ENCODE measurements around the gene ANTKMT.
"Not testable (repeated sequence)": the region's sequence is repeated elsewhere in the genome, so short reads cannot be mapped to it uniquely, and the experiment has no call there.

Gene ANTKMT

GRCh38 chr16:684961-685696 lies 35.8 kb upstream of the ANTKMT start:
- no peaks in the 10 kb centered on the region for H3K9me3 ChIP-seq (ENCODE audit: low read depth, low read length)
- peaks cover 22% of the 10 kb centered on the region for H3K36me3 ChIP-seq (ENCODE audit: insufficient read depth, low read length)
- no peak overlapping the region for H3K27ac ChIP-seq
- no peak for DNase-seq (ENCODE audit: low read depth, low spot score)
- no peak for TF ChIP-seq EZH2 (IDR thresholded peaks at IDR 0.05)
- no peak for TF ChIP-seq FOXP2 (optimal IDR thresholded peaks at IDR 0.05; ENCODE audit: control extremely low read depth, extremely low read length, insufficient read depth)
- TF ChIP-seq POLR2AphosphoS5 (IDR thresholded peaks at IDR 0.05; ENCODE audit: borderline replicate concordance, low read depth, low read length) = no peak
- no peak overlapping the region for H3K9ac ChIP-seq (ENCODE audit: insufficient read length)
- H3K4me3 ChIP-seq = no peak overlapping the region

DNA sequence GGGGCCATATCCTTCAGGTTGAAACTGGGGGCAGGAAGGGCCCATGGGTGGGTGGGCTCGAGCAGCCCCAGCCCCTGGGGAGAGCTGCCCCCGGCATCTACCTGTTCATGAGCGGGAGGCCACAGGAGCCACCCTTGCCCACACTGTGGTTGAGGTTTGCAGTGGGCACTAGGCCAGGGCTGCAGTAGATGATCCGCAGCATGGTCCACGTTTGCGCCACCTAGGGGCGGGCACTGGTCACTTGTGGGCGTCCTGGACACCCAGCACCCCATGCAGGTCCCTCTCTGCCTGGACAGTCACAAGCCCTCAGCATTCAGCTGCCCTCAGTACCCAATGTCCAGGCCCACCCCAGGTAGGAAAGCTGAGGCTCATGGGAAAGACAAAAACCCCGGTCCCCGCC lies 35.0 kb upstream of the ANTKMT start:
- no peak overlapping the region for H3K4me3 ChIP-seq
- no peak for DNase-seq (ENCODE audit: low read depth, low spot score)
- no peak overlapping the region for H3K9ac ChIP-seq (ENCODE audit: insufficient read length)
- TF ChIP-seq FOXP2 (optimal IDR thresholded peaks at IDR 0.05; ENCODE audit: control extremely low read depth, extremely low read length, insufficient read depth) (no peak), POLR2AphosphoS5 (IDR thresholded peaks at IDR 0.05; ENCODE audit: borderline replicate concordance, low read depth, low read length) (no peak)
- H3K27ac ChIP-seq = no peak overlapping the region
- no peaks in the 10 kb centered on the region for H3K9me3 ChIP-seq (ENCODE audit: low read depth, low read length)
- H3K36me3 ChIP-seq (ENCODE audit: insufficient read depth, low read length) = peaks cover 22% of the 10 kb centered on the region

GRCh38 chr16:686459-687260 lies 34.3 kb upstream of the ANTKMT start:
- Histone ChIP-seq H3K4me3 (no peak overlapping the region), H3K9ac (ENCODE audit: insufficient read length) (no peak overlapping the region), H3K36me3 (ENCODE audit: insufficient read depth, low read length) (peaks cover 18% of the 10 kb centered on the region), H3K9me3 (ENCODE audit: low read depth, low read length) (no peaks in the 10 kb centered on the region), H3K27ac (no peak overlapping the region)
- TF ChIP-seq EZH2 (IDR thresholded peaks at IDR 0.05) (no peak), POLR2AphosphoS5 (IDR thresholded peaks at IDR 0.05; ENCODE audit: borderline replicate concordance, low read depth, low read length) (no peak), FOXP2 (optimal IDR thresholded peaks at IDR 0.05; ENCODE audit: control extremely low read depth, extremely low read length, insufficient read depth) (no peak)
- DNase-seq (ENCODE audit: low read depth, low spot score) = no peak

GRCh38 chr16:687499-687898 lies 33.4 kb upstream of the ANTKMT start:
- Histone ChIP-seq H3K9ac (ENCODE audit: insufficient read length) (no peak overlapping the region), H3K27ac (no peak overlapping the region), H3K9me3 (ENCODE audit: low read depth, low read length) (no peaks in the 10 kb centered on the region), H3K4me3 (no peak overlapping the region), H3K36me3 (ENCODE audit: insufficient read depth, low read length) (peaks cover 10% of the 10 kb centered on the region)
- TF ChIP-seq FOXP2 (optimal IDR thresholded peaks at IDR 0.05; ENCODE audit: control extremely low read depth, extremely low read length, insufficient read depth) = no peak
- no peak for DNase-seq (ENCODE audit: low read depth, low spot score)

DNA sequence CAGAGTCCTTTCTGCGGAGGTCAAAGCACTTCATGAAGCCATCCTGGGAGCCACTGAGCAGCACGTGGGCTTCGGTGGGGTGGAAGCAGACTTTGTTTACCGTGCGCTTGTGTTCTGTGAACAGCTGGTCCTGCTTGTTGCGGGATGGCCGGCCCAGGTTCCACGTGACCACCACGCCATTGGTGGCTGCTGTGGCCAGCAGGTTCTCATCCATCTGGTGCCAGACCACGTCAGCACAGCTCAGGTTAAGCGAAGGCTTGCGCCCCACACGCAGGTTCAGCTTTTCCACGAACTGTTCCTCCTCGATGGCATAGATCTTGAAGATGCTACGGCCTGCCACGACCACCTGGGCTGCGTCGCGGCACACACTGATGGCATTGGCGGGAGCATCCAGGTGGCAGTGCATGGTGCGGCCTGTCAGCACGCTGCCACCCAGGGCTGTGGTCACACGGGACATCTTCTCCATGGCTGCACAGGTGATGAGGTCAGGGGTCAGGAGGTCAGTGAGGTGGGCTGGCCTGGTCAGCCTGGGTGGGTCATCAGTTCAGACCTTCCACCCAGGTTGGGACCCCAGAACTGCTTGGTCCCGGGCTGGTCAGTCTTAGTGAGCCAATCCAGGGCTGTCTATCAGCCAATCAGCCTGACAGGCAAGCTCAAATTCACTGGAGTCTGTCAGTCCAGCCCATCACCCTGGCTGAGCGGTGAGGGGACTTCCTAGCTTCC lies 31.6 kb upstream of the ANTKMT start:
- H3K36me3 ChIP-seq (ENCODE audit: insufficient read depth, low read length) = no peaks in the 10 kb centered on the region; the same call in 1 of the 2 replicates
- H3K9me3 ChIP-seq (ENCODE audit: low read depth, low read length) = no peaks in the 10 kb centered on the region

GRCh38 chr16:691242-691641 lies 29.7 kb upstream of the ANTKMT start:
- H3K4me3 ChIP-seq; DNase-seq (ENCODE audit: low read depth, low spot score); H3K9ac ChIP-seq (ENCODE audit: insufficient read length); H3K27ac ChIP-seq; H3K36me3 ChIP-seq (ENCODE audit: insufficient read depth, low read length); H3K9me3 ChIP-seq (ENCODE audit: low read depth, low read length): not testable (repeated sequence)

More for the DNA sequence above, 31.6 kb upstream of the ANTKMT start:
- Histone ChIP-seq H3K27ac (no peak overlapping the region), H3K9ac (ENCODE audit: insufficient read length) (peak overlapping the region; percentile 96), H3K4me3 (peak overlapping the region; percentile 99)
- DNase-seq (ENCODE audit: low read depth, low spot score) = no peak
- TF ChIP-seq POLR2AphosphoS5 (IDR thresholded peaks at IDR 0.05; ENCODE audit: borderline replicate concordance, low read depth, low read length) = no peak
- TF ChIP-seq EZH2 (IDR thresholded peaks at IDR 0.05) = no peak
- TF ChIP-seq FOXP2 (optimal IDR thresholded peaks at IDR 0.05; ENCODE audit: control extremely low read depth, extremely low read length, insufficient read depth) = no peak

DNA sequence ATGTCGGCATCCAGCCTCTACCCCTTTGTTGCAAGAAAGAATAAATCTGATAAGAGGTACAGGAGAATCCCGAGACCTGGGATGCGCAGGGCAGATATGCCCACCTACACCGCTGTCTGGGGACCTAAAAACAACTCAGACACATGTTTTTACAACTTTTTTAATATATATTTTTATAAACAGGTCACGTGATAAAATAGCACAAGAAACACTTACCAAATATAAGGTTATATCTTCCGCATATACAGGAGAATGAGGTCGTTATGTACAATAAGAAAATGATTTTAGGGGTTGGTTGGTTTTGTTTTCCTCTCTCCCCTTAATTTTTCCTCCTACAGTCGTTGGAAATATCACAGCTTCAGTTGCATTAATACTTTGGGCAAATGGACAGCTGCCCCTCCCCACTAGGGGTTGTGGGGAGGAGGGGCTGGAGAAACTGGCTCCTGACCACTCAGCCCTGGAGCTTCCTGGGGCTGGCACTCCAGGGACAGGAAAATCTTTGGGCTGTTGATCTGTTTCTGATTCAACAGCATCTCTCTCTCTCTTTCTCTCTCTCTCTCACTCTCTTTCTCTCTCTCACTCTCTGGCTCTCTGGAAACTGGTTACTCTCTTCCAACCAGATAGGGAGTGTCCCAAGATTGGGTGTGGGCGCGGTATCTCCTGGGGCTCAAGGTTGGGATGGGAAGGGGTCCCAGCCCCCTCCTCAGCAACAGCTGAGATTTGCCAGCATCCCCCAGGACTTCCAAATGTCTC lies 28.4 kb upstream of the ANTKMT start:
- no peak for DNase-seq (ENCODE audit: low read depth, low spot score)
- Histone ChIP-seq H3K36me3 (ENCODE audit: insufficient read depth, low read length) (no peaks in the 10 kb centered on the region), H3K27ac (no peak overlapping the region), H3K9ac (ENCODE audit: insufficient read length) (no peak overlapping the region), H3K4me3 (no peak overlapping the region), H3K9me3 (ENCODE audit: low read depth, low read length) (no peaks in the 10 kb centered on the region)
- no peak for TF ChIP-seq FOXP2 (optimal IDR thresholded peaks at IDR 0.05; ENCODE audit: control extremely low read depth, extremely low read length, insufficient read depth)
- no peak for TF ChIP-seq EZH2 (IDR thresholded peaks at IDR 0.05)
- no peak for TF ChIP-seq POLR2AphosphoS5 (IDR thresholded peaks at IDR 0.05; ENCODE audit: borderline replicate concordance, low read depth, low read length)

DNA sequence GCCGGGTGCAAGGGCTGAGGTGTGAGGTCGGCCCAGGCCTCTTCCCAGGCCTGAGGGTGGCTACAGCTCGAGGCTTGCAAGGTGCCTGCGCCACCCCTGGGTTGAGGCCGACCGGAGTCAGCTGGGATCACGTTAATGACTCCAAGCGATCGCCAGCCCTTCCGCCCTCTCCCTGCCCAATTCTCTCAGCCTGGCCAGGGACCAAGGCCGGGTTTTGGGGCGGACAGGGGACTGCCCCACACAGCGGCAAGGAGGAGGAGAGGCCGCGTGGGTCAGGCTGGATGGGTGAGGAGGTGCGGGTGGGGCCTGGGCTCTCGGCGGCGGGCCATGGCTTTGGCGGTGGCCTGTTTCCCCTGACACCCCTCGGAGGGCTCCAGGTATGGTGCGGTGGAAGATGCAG lies 27.6 kb upstream of the ANTKMT start:
- no peak for TF ChIP-seq POLR2AphosphoS5 (IDR thresholded peaks at IDR 0.05; ENCODE audit: borderline replicate concordance, low read depth, low read length)
- no peak overlapping the region for H3K9ac ChIP-seq (ENCODE audit: insufficient read length)
- no peak overlapping the region for H3K27ac ChIP-seq
- H3K36me3 ChIP-seq (ENCODE audit: insufficient read depth, low read length) = no peaks in the 10 kb centered on the region
- DNase-seq (ENCODE audit: low read depth, low spot score) = no peak
- no peak overlapping the region for H3K4me3 ChIP-seq
- H3K9me3 ChIP-seq (ENCODE audit: low read depth, low read length) = no peaks in the 10 kb centered on the region
